HG03439 (cell line): Measurements from ENCODE around the gene JPH3.

Source experiments
- ATAC-seq: cut with Tn5 transposase; IDR thresholded peaks from one replicate; pipeline ENCODE4 v1.9.1; 2021; ENCODE audit warnings: mild to moderate bottlenecking, moderate library complexity; ENCODE audit not compliant: unreplicated experiment

JPH3 gene

DNA sequence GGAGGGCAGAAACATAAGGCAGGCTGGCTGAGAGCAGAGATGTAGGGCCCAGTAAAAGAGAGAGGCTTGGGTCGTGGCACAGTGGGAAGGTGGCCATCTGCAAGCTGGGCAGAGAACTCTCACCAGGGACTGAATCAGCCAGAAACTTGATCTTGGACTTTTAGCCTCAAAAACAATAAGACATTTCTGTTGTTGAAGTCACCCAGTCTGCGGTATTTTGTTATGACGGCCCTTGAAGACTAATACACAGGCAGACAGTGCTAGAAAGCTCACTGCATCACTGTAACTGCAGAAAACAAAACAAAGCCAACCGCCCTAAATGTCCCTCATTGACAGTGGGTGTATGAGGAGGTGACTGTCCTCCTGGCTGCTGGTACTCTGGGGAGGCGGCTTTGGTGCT lies 3.9 kb upstream of the JPH3 start:
- no peak for ATAC-seq

DNA sequence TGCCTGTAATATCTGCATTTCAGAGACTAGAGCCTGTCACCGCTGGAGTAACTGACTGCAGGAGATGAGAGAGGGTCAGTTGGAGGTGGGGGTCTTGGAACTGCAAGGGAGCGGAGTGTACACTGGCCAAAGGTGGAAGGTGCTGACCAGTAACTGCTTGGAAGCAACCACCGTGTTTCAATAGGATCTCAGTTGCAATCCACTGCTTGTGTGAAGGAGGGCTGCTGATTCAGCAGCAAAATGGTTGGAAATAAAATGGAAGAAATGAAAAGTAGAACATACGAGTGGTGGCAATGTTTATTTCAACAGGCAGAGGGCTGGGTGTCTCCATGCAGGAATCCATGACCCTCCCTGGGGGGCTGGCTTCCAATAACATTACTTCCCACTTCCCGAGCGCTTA lies 2.1 kb upstream of the JPH3 start:
- no peak for ATAC-seq

DNA sequence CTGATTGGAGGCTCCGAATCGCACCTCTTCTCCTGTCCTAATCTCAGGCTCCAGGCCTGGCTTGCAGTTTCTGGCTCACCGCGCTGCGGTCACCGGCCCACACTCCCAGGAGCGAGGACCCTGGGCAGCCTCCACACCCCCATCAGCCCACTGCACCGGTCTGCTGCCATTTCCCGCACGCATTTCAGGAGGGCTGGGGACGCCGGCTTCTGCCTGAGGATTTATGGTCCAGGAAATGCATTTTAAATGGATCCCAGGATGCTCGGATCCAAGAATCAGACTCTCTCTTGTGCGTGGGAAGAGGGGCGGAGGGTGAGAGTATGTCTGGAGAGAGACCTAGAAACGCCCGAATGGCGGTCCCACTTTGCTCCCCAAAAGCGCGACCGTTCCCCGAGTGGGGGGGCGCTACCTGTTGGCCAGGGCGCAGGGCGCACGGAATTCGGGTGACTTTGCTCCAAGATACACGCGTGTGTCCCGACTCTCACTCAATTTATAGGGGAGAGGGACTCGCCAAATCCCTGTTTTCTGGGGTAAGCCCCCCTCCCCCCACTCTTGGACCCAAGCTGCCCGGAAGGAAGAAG lies 817 bp upstream of the JPH3 start:
- ATAC-seq = no peak

DNA sequence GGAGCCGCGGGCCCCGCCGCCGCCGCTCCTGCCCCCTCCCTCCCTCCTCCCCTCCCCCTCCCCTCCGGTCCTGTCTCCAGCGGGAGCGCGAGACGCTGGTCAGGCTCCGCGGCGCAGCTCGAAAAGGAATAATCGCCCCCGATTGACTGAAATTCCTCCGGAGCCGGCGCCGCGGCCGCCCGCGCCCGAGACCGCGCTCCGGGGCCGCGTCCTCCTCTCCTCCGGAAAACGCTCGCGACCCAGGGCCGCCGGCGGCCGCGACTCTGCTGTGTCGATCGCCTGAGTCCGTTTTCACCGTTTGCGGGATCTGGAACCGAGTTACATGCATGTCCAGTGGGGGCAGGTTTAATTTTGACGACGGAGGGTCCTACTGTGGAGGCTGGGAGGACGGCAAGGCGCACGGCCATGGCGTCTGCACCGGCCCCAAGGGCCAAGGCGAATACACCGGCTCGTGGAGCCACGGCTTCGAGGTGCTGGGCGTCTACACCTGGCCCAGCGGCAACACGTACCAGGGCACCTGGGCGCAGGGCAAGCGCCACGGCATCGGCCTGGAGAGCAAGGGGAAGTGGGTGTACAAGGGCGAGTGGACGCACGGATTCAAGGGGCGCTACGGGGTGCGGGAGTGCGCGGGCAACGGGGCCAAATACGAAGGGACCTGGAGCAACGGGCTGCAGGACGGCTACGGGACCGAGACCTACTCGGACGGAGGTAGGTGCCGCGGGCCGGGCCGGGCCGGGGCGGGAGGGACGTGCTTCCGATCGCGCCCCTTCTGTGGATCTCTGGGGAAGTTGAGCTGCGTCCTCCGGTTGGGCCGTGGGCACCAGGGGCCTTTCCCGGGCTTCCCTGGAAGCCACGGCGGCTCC lies 744 bp downstream of the JPH3 start:
- no peak for ATAC-seq

DNA sequence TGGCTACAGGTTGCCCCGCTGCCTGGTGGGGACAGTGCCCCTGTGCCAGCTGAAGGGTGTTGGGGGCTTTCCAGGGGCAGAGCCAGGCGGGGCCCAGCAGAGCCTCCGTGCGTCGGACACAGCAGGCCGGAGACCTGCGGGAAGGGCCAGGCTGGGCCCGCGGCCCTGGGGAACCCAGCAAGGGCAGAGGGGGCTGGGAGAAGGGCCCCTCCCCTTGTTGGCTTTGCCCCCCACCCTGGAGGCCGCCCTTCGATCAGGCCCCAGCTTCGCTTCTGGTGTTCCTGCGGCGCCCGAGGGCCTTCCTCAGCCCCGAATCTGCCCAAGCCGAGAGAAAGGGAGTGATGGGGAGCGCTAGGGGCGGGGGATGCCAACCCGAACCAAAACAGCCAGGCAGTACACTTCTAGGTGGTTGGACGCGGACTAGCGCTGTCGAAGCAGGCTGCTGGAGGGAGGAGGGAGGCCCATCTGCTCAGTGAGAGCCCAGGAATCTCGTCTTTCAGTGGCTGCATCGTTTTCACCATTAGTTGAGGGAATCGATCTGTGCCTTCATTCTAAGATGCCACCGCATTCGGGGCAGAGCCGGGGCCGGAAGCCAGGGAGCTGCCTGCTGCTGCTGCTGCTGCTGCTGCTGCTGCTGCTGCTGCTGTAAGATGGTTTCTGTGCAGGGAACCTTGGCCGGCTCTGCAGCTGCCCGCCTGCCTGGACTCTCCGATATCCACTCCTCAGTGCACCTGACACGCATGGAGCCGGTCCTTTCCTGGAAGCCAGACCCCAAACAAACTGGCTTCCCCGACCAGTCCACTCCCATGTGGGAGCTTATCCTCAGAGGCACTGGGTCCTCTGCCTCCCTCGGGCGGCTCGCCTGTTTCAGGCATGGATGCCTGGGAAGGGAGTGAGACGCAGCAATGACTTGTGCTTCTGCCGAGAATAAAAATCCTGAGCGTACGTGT lies 1.7 kb downstream of the JPH3 start:
- no peak for ATAC-seq

DNA sequence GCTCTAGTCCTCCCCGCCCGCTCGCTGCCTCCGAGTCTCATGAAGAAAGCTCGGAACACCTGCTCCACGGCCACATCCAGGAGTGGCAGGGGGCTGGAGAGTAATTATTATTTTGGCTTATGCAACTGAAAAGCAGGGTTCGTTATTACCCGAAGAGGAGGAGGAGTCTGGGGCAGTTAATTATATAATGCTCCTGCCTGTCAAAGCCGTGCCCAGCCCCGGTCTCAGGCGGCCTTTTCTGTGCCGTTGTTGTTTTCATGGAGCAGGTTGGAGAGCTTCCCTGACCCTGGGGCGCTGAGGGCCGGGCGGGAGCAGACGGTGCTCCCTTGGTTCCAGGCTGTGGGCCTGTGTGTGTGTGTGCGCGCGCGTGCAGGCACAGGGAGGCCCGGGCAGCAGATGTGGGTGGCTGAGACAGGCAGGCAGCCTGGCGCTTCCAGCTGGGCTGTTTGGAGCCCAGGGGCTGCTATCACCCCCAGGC lies 2.4 kb downstream of the JPH3 start:
- no peak for ATAC-seq

DNA sequence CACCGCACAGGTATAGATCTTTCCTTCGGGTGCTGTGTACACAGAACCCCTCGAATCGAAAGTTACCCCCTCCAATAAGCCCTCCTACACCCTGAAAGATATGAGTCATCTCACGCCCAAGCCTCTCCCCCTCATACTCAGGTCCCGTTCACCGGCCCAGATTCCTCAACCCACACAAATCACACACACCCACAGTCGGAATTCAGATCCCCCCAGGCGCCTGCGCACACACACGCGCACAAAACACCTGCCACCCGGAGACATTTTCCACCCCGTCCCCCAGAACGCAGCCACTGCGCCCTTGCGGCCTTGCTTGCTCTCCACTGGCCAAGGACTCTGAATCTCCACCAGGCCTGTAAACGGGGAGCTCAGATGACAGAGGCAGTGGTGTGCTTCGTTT lies 4.9 kb downstream of the JPH3 start:
- no peak for ATAC-seq

DNA sequence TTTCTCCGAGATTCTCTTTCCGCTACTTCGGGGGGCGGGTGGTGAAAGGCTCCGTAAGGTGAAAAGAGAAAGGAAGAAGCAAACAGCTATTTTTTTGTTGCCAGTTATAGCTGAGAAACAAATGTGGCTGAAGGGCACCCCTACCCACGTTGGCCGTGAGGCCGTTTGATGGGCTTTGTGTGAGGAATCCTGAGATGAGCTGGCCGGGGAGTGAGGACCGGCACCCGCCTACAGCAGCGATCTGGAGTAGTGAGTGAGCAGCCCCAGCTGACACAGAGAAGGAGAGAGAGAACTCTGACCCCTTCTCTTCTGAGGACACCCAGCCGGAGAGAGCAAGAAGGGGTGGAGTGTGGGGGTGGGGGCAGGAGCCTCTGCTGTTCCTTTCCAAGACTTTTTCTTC lies 5.6 kb downstream of the JPH3 start:
- no peak for ATAC-seq

DNA sequence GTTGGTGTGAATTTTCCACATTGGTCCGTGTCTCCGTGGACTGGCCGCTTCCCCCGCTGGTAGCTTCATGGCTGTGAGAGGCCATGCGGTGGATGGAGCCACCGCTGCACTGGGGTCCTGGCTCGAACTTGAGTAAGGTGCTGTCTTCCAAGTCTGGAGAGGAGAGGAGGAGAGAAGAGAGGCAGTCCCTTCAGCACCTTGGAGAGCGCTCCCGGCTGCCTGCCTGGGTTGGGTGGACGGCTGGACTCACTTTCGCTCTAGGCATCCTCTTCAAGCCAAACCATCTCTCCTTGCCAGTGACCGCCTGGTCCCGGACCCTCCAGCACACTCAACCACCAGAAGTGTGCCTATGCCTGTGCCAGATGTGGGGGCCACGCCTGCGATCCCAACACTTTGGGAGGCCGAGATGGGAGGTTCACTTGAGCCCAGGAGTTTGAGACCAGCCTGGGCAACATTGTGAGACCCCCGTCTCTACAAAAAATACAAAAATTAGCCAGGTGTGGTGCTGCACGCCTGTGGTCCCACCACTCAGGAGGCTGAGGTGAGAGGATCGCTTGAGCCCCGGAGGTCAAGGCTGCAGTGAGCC lies 6.2 kb downstream of the JPH3 start:
- no peak for ATAC-seq

DNA sequence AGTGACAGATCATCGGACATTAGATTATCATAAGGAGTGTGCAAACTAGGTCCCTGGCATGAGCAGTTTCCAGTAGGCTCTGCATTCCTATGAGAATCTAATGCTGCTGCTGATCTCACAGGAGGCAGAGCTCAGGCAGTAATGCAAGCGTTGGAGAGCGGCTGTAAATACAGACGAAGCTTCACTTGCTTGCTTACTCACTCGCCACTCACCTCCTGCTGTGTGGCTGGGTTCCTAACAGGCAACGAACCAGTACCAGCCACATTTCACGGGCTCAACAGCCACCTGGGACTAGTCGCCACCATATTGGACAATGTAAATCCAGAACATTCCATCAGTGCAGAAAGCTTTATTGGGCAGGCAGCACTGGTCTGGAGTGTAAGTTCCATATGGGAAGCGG lies 7.7 kb downstream of the JPH3 start:
- no peak for ATAC-seq

DNA sequence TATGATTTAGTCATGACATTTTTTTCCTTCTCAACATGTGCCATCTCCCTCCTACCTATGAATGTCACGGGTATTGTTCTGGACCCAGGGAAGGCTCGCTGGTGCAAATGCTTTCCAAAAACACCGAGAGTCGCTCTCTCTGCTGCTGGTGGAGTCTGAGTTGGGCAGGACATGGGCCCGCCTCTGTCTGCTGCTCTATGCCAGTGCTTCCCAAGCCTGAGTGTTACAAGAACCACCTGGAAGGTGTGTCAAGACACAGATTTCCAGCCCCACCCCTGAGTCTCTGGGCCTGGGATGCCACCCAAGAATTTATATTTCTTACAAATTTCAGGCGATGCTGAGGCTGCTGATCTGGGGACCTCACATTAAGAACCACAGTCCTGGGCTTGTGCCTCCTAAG lies 9.1 kb downstream of the JPH3 start:
- no peak for ATAC-seq

DNA sequence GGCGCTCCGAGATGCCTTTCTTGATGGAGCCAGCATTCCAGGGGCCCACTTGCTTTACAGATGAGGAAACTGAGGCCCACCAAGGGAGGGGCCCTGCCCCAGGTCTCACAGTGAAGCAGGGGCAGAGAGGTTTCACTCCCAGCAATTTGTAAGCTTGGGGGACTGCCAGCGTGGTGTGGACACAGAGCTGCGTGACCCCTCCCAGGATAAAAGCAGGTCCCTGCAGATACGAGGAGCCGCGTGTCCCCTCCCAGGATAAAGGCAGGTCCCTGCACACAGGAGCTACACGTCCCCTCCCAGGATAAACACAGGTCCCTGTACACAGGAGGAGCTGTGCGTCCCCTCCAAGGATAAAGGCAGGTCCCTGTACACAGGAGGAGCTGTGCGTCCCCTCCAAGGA lies 11.7 kb downstream of the JPH3 start:
- ATAC-seq = no peak

DNA sequence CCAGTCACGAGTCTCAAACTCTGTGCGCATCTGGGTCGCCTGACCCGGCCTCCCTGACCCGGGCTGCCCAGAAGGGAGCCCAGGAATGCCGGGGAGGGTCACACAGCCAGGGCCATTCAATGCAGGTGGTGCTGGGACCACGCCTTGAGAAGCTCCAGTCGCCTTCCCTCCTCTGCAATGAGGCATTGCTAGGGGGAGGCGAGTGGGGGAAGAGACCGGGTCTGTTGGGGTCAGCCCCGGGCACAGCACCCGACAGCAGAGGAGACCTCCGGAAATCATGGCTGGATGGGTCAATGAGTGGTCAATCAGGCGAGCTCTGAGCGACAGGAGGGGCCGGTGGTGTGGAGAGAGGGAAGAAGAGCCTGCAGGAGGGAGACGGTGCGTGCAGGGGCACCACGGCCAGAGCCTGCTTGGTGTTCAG lies 13.3 kb downstream of the JPH3 start:
- no peak for ATAC-seq

DNA sequence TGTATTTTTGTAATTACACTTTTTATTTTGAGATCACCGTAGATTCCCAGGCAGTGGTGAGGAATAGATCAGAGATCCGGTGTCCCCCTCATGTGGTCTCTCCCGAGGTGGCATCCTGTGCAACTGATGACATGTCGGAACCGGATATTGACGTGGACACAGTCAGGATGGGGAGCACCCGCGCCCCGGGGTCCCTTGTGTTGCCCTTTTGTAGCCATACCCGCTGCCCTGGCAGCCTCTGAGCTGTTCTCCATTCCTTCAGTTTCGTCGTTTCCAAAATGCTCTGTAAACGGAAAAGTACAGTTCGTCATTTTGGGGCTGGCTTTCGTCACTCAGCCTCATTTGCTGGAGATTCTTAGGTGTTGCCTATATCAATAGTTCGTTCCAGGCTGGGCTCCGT lies 14.2 kb downstream of the JPH3 start:
- no peak for ATAC-seq

DNA sequence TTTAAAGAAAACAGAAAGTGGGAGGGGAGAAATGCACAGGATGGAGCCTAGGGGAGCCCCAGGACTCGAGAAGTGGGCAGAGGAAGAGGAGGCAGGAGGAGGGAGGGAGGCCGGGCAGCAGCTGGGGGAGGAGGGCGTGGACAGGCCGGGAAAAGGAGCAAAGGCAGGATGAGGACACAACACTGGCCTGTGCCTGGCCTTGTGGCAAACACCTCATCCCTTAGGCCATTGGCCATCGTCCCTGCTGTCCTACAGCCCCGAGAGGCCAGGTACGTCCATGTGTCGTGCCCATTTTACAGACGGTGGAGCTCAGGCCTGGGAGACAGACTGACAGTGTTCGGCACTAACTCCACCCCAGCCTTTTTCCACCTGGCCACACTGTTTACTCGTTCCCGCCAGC lies 15.9 kb downstream of the JPH3 start:
- no peak for ATAC-seq

DNA sequence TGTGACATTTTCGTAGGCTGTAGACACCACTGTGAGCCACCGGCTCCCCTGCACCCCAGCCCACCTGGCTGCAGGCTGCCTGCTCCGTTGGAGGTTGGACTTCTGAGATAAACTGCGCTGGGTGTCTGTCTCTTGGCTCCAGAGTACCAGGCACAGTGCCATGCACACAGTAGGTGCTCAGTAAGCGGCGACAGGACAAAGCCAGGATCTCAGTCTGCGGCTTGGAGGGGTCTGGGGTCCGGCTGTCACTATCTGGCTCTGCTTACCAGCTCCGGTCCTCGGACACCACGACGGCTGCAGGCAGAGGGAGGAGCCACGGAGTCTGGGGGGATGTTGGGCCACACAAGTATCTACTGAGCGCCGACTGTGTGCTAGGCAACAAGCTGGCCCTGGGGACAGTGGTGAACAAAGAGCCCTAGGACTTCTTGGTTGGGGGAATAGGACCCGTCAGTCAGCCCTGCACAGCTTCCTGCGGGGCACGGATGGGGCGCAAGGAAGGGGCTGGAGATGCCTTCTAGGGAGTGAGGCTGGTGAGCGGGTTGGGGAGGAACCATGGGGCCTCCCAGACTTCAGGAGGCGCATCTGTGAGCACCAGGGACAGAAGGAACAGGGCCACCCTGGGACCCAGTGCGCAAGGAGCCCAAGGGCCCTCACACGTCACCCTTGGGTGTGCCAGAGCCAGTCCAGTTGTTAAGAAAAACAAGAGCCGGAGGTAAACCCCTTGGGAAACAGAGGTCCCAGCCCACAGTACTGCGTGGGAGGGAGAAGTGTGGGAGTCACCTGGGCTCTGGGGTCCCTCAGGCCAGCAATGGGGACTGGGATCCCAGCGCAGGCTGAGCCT lies 17.3 kb downstream of the JPH3 start:
- no peak for ATAC-seq

DNA sequence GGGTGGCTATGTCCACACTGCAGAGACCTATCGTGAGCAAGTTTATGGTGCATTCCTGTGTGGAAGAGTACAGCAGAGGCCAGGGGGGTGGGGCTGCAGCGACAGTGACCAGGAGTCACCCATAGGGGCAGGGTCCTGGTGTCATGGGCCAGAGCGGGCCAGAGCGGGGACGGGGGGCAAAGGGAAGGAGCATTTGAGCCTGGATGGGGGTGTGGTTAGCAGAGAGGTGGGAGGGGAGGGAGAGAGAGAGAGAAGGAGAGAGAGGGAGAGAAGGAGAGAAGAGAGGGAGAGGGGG lies 17.8 kb downstream of the JPH3 start:
- ATAC-seq = no peak

DNA sequence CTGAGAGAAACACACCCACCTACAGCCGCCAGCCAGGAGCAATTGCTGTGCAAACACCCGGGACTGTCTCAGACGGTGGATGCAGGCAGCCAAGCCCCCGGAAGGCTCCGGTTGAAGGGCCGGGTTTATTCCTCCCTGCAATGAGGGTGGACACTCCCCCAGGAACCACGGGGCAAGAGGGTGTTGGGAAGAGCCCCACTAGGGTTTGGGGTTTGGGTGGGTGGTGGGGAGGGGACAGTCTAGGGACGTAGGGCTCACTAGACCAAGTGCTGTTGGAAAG lies 19.2 kb downstream of the JPH3 start:
- no peak for ATAC-seq

DNA sequence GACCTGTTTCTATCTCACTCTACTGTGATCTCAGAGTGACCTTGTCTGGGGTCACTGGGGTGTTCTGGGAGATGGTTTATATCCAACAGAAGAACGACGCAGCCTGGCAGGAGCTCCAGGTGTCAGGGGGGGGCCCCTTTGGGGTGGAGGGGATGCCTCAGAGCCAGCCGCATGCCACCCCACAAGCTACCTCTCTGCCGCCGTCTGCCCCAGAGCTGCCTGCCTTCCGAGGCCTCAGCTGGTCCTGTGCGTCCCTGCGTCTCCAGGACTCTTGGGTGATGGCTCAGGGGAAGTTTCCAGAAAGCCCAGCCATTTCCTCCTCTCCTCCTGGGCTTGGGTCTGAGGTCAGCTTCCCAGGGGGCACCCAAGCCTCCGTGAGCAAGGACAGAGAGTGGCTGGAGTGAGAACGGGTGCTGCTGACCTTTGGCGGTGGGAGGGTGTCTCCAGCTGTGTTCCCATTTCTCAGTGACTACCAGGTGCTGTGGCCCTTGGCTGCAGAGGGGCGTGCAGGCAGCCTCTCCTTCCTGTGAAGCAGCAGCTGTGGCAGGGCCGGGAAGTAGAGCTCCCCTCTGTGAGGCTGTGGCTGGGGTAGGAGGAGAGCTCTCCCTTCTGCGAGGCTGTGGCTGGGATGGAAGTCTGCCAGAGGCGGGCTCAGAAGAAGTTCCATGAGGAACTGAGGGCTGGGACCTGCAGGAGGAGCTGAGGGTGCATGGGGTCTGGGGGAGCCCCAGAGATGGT lies 19.8 kb downstream of the JPH3 start:
- ATAC-seq = no peak

DNA sequence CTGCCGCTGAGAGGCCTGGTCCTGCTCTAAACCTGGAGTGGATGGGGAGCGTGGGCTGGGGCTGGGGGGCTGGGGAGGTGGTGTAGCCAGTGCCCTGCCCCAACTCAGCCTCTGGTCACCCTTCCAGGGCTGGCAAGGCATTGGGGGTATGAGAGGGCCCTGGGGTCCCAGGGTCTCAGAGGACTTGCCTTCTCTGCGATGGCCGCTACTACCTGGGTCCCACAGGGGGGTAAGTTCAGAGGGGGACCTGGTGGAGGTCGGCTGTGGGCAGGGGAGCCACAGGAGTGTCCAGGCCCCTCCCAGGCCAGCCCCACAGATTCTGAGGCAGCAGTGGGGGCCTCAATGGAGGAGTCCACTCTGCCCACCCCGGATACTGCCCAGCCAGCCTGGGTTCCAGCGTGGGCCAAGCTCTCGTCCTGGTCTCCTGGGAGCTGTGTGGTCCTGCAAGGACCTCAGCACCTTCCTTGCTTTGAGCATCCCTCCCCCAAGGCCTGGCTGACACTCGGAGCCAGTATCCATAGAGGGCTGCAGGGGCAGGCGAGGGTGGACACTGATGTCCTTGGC lies 20.5 kb downstream of the JPH3 start:
- ATAC-seq = no peak
